ENCODE data around the gene ITGB2.

The ITGB2 gene

GRCh38 chr21:44955141-44955797, 34.6 kb upstream of the ITGB2 start:
- DNase-seq: no peak

- no peak for DNase-seq
Observed at GRCh38 chr21:44954281-44954771, 33.6 kb upstream of the ITGB2 start.

- no peak for DNase-seq
Observed at GRCh38 chr21:44953628-44954021, 32.9 kb upstream of the ITGB2 start.

- DNase-seq: no peak
Observed at GRCh38 chr21:44952929-44953627, 32.4 kb upstream of the ITGB2 start.

GRCh38 chr21:44952116-44952928, 31.6 kb upstream of the ITGB2 start:
- DNase-seq: no peak

- no peak for DNase-seq
Observed at GRCh38 chr21:44951186-44951915, 30.7 kb upstream of the ITGB2 start.

- no peak for DNase-seq
Observed at GRCh38 chr21:44950351-44950750, 29.7 kb upstream of the ITGB2 start.

GRCh38 chr21:44949779-44950198, 29.1 kb upstream of the ITGB2 start:
- peak; percentile 76 to 91 (median 84) for DNase-seq

GRCh38 chr21:44949161-44949778, 28.6 kb upstream of the ITGB2 start:
- DNase-seq: no peak

GRCh38 chr21:44948426-44949120, 27.9 kb upstream of the ITGB2 start:
- DNase-seq: no peak

- DNase-seq: no peak
Observed at GRCh38 chr21:44947930-44948331, 27.2 kb upstream of the ITGB2 start.

GRCh38 chr21:44947111-44947929, 26.6 kb upstream of the ITGB2 start:
- DNase-seq: no peak

GRCh38 chr21:44946254-44947041, 25.7 kb upstream of the ITGB2 start:
- DNase-seq: no peak

GRCh38 chr21:44944596-44944995, 23.9 kb upstream of the ITGB2 start:
- DNase-seq: no peak

- DNase-seq: no peak
Observed at GRCh38 chr21:44943686-44944550, 23.2 kb upstream of the ITGB2 start.

GRCh38 chr21:44943005-44943685, 22.4 kb upstream of the ITGB2 start:
- no peak for DNase-seq

GRCh38 chr21:44942566-44942965, 21.9 kb upstream of the ITGB2 start:
- no peak for DNase-seq

- DNase-seq: no peak
Observed at GRCh38 chr21:44941567-44941966, 20.9 kb upstream of the ITGB2 start.

Data from suppressor macrophage treated with lipopolysaccharide for 1 hour (primary cell).